ENCODE measurements around the gene GRWD1. TPM values are rescaled to one million over a fixed set of nuclear protein-coding genes. Genes with fewer than 3 reads are reported as not detected.
A peak's percentile ranks its signal among the peaks of the same experiment; 100 is the strongest.

GRWD1 gene
- total and polyA plus RNA-seq, 2 of the 13 experiments (the other 11 are each of a cell fraction or from before 2014, with no cell fraction given), result 10.8 to 46.6 TPM

- TF ChIP-seq ZBTB40 (IDR thresholded peaks at IDR 0.05) (0 out of 2 replicates have a peak, but pooled peaks have one; percentile 13), ZBTB40 (CRISPR knock-in tag; IDR thresholded peaks at IDR 0.05) (peak; percentile 61; the same call in 1 of the 2 replicates), NKX3-1 (CRISPR knock-in tag; IDR thresholded peaks at IDR 0.05) (0 out of 2 replicates have a peak, but pooled peaks have one; percentile 41), ZNF337 (CRISPR knock-in tag; IDR thresholded peaks at IDR 0.05; ENCODE audit: borderline replicate concordance, low read depth) (no peak), SYNCRIP (IDR thresholded peaks at IDR 0.05; ENCODE audit: insufficient read depth, low read depth, low read length) (no peak), ZNF580 (CRISPR knock-in tag; IDR thresholded peaks at IDR 0.05; ENCODE audit: borderline replicate concordance, low read depth) (no peak), PCBP2 (optimal IDR thresholded peaks at IDR 0.05; ENCODE audit: low read depth, low read length, poor library complexity, severe bottlenecking) (no peak), STAG1 (CRISPR knock-in tag; IDR thresholded peaks at IDR 0.05) (no peak), CEBPZ (IDR thresholded peaks at IDR 0.05; ENCODE audit: low read length) (no peak), POLR2AphosphoS2 (IDR thresholded peaks at IDR 0.05; ENCODE audit: low read depth, low read length) (no peak), TGIF2 (CRISPR knock-in tag; IDR thresholded peaks at IDR 0.05) (no peak), ZNF781 (CRISPR knock-in tag; IDR thresholded peaks at IDR 0.05; ENCODE audit: borderline replicate concordance, not compliant biosample characterization) (no peak), DR1 (CRISPR knock-in tag; IDR thresholded peaks at IDR 0.05) (no peak), XRCC5 (optimal IDR thresholded peaks at IDR 0.05; ENCODE audit: low read length) (peak; percentile 64), ELF4 (CRISPR knock-in tag; IDR thresholded peaks at IDR 0.05; ENCODE audit: borderline replicate concordance) (no peak), ZBTB26 (CRISPR knock-in tag; IDR thresholded peaks at IDR 0.05; ENCODE audit: borderline replicate concordance) (no peak; the same call in 1 of the 2 replicates)
These were observed 23.6 kb downstream of the GRWD1 start, which contains the start of gene CYTH2 (continued) for GRCh38 chr19:48469289-48469881.

All from HepG2 (cell line).